Measurements from ENCODE around the gene COG5.

DNA sequence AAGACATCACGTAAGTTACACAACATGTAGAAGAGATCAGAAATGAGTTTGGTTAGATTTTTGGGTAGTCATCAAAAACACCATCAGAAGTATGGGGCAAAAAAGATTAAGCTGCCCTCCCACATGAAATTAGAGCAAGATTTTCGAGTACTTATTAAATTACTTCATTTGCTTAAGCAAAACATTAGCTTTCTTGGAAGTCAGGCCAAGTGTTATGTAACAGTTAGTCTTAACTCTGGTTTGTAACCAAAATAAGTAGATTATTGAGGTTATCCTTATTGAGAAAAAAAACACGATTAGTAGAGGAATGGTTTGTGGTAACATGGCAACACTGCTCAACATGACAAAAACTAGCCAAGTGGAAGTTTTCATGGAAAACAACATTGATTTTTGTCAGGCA lies 357.0 kb downstream of the COG5 start:
- TF ChIP-seq ZNF747 (tag by site-specific recombination; IDR thresholded peaks at IDR 0.05) = no peak
- no peak for TF ChIP-seq CTCF (tag by site-specific recombination; IDR thresholded peaks at IDR 0.05)
- no peak for TF ChIP-seq ZNF114 (tag by site-specific recombination; IDR thresholded peaks at IDR 0.05)
- TF ChIP-seq REPIN1 (tag by site-specific recombination; IDR thresholded peaks at IDR 0.05; ENCODE audit: low read depth) = no peak
- TF ChIP-seq ATF2 (tag by site-specific recombination; IDR thresholded peaks at IDR 0.05; ENCODE audit: low read depth) = no peak

All from HEK293 (cell line).